ENCODE measurements around the gene SS18L1.

SS18L1 gene

GRCh38 chr20:62192635-62193034, 49.1 kb downstream of the SS18L1 start:
- H3K27ac ChIP-seq (ENCODE audit: low read depth, low read length) = no peak overlapping the region
- H3K9ac ChIP-seq (ENCODE audit: low read depth, low read length) = no peak overlapping the region
- no peaks in the 10 kb centered on the region for H3K27me3 ChIP-seq (ENCODE audit: control insufficient read depth, insufficient read depth, low read length)
- peaks cover 21% of the 10 kb centered on the region for H3K36me3 ChIP-seq (ENCODE audit: control insufficient read depth, insufficient read depth, low read length)
- no peak overlapping the region for H3K4me3 ChIP-seq (ENCODE audit: low read depth, low read length)
- H3K4me1 ChIP-seq (ENCODE audit: control insufficient read depth, insufficient read depth, low read length) = no peaks in the 10 kb centered on the region
- no peaks in the 10 kb centered on the region for H3K9me3 ChIP-seq (ENCODE audit: control insufficient read depth, insufficient read depth, low read length)

DNA sequence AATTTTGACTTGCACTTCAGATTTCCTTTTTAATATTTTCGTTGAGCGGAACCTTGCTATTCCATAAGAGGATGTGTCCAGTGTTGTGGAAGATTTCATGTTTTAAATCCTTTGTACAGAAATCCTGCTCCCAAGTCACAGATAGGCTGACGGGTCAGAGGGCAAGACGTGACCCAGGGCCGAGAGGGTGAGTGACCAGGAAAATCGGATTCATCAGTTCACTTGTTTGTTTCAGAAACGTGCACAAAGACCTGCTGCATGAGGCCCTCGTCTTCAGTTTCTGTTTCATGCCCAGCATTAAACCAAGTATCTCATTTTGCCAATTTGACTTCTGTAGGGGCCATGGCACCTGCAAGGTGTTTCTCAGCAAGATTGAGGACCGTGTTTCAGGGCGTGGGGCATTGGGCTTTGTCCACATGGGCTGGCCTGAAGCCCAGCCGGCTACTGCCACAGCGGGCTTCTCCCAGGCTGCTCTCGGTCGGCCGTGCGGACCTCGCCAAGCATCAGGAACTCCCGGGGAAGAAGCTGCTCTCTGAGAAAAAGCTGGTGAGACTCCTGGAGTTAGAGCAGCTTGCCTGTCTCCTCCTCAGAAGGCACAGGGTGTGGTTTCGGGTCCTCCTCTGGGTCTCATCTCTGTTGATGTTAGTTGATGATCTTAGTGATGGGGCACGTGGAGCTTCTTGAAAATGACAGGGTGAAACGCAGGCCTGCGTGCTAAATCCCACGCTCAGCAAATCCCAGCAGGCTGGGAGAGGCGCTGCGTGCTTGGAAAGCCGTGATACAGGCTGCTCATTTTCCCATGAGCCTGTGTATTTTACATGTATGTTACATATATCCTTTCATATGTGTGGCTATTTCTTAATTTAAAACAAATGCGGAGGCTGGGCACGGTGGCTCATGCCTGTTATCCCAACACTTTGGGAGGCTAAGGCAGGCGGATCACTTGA, 49.8 kb downstream of the SS18L1 start:
- Histone ChIP-seq H3K4me3 (ENCODE audit: low read depth, low read length) (no peak overlapping the region), H3K9me3 (ENCODE audit: control insufficient read depth, insufficient read depth, low read length) (no peaks in the 10 kb centered on the region), H3K9ac (ENCODE audit: low read depth, low read length) (no peak overlapping the region), H3K36me3 (ENCODE audit: control insufficient read depth, insufficient read depth, low read length) (peaks cover 27% of the 10 kb centered on the region), H3K27me3 (ENCODE audit: control insufficient read depth, insufficient read depth, low read length) (no peaks in the 10 kb centered on the region), H3K27ac (ENCODE audit: low read depth, low read length) (no peak overlapping the region), H3K4me1 (ENCODE audit: control insufficient read depth, insufficient read depth, low read length) (no peaks in the 10 kb centered on the region)

DNA sequence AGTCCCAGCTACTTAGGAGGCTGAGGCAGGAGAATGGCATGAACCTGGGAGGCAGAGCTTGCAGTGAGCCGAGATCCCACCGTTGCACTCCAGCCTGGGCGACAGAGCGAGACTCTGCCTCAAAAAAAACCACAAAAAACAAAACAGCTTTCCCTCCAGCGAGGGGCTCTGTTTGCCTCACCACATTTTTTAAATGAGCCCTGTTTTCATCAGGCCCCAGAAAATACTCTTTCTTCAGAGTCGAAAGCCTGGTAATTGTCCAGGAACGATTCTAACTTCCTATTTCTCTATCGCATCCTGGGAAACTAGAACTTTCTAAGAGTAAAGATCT, 51.5 kb downstream of the SS18L1 start:
- H3K9me3 ChIP-seq (ENCODE audit: control insufficient read depth, insufficient read depth, low read length) = no peaks in the 10 kb centered on the region
- H3K4me3 ChIP-seq (ENCODE audit: low read depth, low read length) = no peak overlapping the region
- H3K27me3 ChIP-seq (ENCODE audit: control insufficient read depth, insufficient read depth, low read length) = no peaks in the 10 kb centered on the region
- no peaks in the 10 kb centered on the region for H3K4me1 ChIP-seq (ENCODE audit: control insufficient read depth, insufficient read depth, low read length)
- no peak overlapping the region for H3K9ac ChIP-seq (ENCODE audit: low read depth, low read length)
- H3K36me3 ChIP-seq (ENCODE audit: control insufficient read depth, insufficient read depth, low read length) = peaks cover 34% of the 10 kb centered on the region
- H3K27ac ChIP-seq (ENCODE audit: low read depth, low read length) = no peak overlapping the region

DNA sequence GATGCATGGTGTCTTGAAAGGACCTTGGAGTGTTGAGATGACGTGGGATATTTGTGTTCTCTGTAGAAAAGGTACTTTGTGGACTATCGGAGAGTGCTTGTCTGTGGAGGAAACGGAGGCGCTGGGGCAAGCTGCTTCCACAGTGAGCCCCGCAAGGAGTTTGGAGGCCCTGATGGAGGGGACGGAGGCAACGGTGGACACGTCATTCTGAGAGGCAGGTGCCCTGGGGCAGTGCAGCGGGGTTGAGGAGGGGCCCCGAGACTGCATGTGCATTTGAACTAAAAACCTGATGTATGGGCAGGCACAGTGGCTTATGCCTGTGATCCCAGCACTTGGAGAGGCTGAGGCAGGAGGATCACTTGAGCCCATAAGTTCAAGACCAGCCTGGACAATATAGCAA, 52.2 kb downstream of the SS18L1 start:
- H3K27ac ChIP-seq (ENCODE audit: low read depth, low read length) = no peak overlapping the region
- H3K4me3 ChIP-seq (ENCODE audit: low read depth, low read length) = no peak overlapping the region
- H3K36me3 ChIP-seq (ENCODE audit: control insufficient read depth, insufficient read depth, low read length) = peaks cover 41% of the 10 kb centered on the region
- no peaks in the 10 kb centered on the region for H3K4me1 ChIP-seq (ENCODE audit: control insufficient read depth, insufficient read depth, low read length)
- H3K9ac ChIP-seq (ENCODE audit: low read depth, low read length) = no peak overlapping the region
- no peaks in the 10 kb centered on the region for H3K9me3 ChIP-seq (ENCODE audit: control insufficient read depth, insufficient read depth, low read length)
- no peaks in the 10 kb centered on the region for H3K27me3 ChIP-seq (ENCODE audit: control insufficient read depth, insufficient read depth, low read length)

GRCh38 chr20:62196286-62196685, 52.7 kb downstream of the SS18L1 start:
- Histone ChIP-seq H3K9me3 (ENCODE audit: control insufficient read depth, insufficient read depth, low read length) (no peaks in the 10 kb centered on the region), H3K36me3 (ENCODE audit: control insufficient read depth, insufficient read depth, low read length) (peaks cover 47% of the 10 kb centered on the region), H3K27ac (ENCODE audit: low read depth, low read length) (no peak overlapping the region), H3K4me1 (ENCODE audit: control insufficient read depth, insufficient read depth, low read length) (no peaks in the 10 kb centered on the region), H3K9ac (ENCODE audit: low read depth, low read length) (no peak overlapping the region), H3K27me3 (ENCODE audit: control insufficient read depth, insufficient read depth, low read length) (no peaks in the 10 kb centered on the region), H3K4me3 (ENCODE audit: low read depth, low read length) (no peak overlapping the region)

DNA sequence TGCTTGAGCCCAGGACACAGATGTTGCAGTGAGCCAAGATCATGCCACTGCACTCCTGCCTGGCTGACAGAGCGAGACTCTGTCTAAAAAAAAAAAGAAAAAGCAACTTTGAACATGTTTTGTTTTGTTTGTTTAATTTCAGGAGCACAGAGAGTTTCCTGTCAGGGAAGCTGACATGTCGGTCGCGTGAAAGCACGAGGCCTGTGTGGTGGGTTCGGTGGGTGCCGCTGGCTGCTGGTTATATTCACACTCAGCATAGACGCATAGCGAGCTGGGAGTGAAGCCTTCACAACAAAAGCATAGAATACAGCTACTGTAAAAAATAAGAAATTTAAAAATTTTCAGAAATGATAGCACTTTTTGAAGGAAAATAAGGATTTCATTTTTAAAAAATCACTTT, 53.7 kb downstream of the SS18L1 start:
- Histone ChIP-seq H3K9ac (ENCODE audit: low read depth, low read length) (no peak overlapping the region), H3K36me3 (ENCODE audit: control insufficient read depth, insufficient read depth, low read length) (peaks cover 55% of the 10 kb centered on the region), H3K4me3 (ENCODE audit: low read depth, low read length) (no peak overlapping the region), H3K4me1 (ENCODE audit: control insufficient read depth, insufficient read depth, low read length) (no peaks in the 10 kb centered on the region), H3K27me3 (ENCODE audit: control insufficient read depth, insufficient read depth, low read length) (no peaks in the 10 kb centered on the region), H3K9me3 (ENCODE audit: control insufficient read depth, insufficient read depth, low read length) (no peaks in the 10 kb centered on the region), H3K27ac (ENCODE audit: low read depth, low read length) (no peak overlapping the region)

DNA sequence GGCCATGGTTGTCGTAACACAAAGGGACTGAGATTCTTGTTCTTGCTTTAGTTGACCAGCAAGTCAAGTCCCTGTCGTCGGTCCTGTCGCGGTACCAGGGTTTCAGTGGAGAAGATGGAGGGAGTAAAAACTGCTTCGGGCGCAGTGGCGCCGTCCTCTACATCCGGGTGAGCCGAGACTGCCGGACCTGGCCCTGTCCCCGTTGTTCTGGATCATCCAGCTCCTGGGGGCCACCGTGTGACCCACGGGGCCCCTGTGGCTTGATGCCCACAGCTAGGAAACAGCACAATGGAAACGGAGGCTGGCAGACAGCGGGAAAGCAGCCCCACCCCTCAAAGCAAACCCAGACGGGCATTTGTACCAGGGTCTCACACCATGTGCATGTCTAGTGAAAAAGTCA, 54.2 kb downstream of the SS18L1 start:
- no peaks in the 10 kb centered on the region for H3K27me3 ChIP-seq (ENCODE audit: control insufficient read depth, insufficient read depth, low read length)
- H3K4me1 ChIP-seq (ENCODE audit: control insufficient read depth, insufficient read depth, low read length) = no peaks in the 10 kb centered on the region
- no peak overlapping the region for H3K9ac ChIP-seq (ENCODE audit: low read depth, low read length)
- no peaks in the 10 kb centered on the region for H3K9me3 ChIP-seq (ENCODE audit: control insufficient read depth, insufficient read depth, low read length)
- no peak overlapping the region for H3K4me3 ChIP-seq (ENCODE audit: low read depth, low read length)
- H3K36me3 ChIP-seq (ENCODE audit: control insufficient read depth, insufficient read depth, low read length) = peaks cover 55% of the 10 kb centered on the region
- no peak overlapping the region for H3K27ac ChIP-seq (ENCODE audit: low read depth, low read length)

GRCh38 chr20:62198496-62198895, 54.9 kb downstream of the SS18L1 start:
- no peak overlapping the region for H3K9ac ChIP-seq (ENCODE audit: low read depth, low read length)
- H3K4me3 ChIP-seq (ENCODE audit: low read depth, low read length) = no peak overlapping the region
- no peak overlapping the region for H3K27ac ChIP-seq (ENCODE audit: low read depth, low read length)
- peaks cover 49% of the 10 kb centered on the region for H3K36me3 ChIP-seq (ENCODE audit: control insufficient read depth, insufficient read depth, low read length)
- no peaks in the 10 kb centered on the region for H3K9me3 ChIP-seq (ENCODE audit: control insufficient read depth, insufficient read depth, low read length)
- no peaks in the 10 kb centered on the region for H3K27me3 ChIP-seq (ENCODE audit: control insufficient read depth, insufficient read depth, low read length)
- H3K4me1 ChIP-seq (ENCODE audit: control insufficient read depth, insufficient read depth, low read length) = no peaks in the 10 kb centered on the region

- no peak overlapping the region for H3K4me3 ChIP-seq (ENCODE audit: low read depth, low read length)
- H3K36me3 ChIP-seq (ENCODE audit: control insufficient read depth, insufficient read depth, low read length) = peaks cover 47% of the 10 kb centered on the region
- no peaks in the 10 kb centered on the region for H3K27me3 ChIP-seq (ENCODE audit: control insufficient read depth, insufficient read depth, low read length)
- H3K9me3 ChIP-seq (ENCODE audit: control insufficient read depth, insufficient read depth, low read length) = no peaks in the 10 kb centered on the region
- H3K27ac ChIP-seq (ENCODE audit: low read depth, low read length) = no peak overlapping the region
- H3K4me1 ChIP-seq (ENCODE audit: control insufficient read depth, insufficient read depth, low read length) = no peaks in the 10 kb centered on the region
- no peak overlapping the region for H3K9ac ChIP-seq (ENCODE audit: low read depth, low read length)
Measured at GRCh38 chr20:62198931-62199330, 55.4 kb downstream of the SS18L1 start.

DNA sequence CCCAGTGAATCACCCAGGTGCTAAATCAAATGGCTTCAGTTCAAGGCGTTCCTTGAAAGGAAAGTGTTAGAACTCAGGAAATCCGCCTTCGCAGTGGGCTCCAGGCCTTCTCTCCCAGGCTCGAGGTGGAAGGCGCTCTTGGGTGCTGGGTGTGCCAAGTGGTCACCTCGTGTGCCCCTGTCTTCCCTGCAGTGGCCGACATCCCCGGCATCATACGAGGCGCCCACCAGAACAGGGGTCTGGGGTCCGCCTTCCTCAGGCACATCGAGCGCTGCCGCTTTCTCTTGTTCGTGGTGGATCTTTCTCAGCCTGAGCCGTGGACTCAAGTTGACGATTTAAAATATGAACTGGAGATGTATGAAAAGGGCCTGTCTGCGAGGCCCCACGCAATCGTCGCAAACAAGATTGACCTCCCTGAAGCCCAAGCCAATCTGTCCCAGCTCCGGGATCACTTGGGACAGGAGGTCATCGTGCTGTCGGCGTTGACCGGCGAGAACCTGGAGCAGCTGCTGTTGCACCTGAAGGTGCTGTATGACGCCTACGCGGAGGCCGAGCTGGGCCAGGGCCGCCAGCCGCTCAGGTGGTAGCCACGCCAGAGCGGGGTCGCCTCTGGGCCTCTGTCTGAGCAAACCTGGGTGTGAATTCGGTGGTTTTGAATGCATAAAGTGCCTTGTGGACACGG, 57.1 kb downstream of the SS18L1 start:
- no peaks in the 10 kb centered on the region for H3K4me1 ChIP-seq (ENCODE audit: control insufficient read depth, insufficient read depth, low read length)
- H3K27ac ChIP-seq (ENCODE audit: low read depth, low read length) = no peak overlapping the region
- H3K9ac ChIP-seq (ENCODE audit: low read depth, low read length) = no peak overlapping the region
- H3K4me3 ChIP-seq (ENCODE audit: low read depth, low read length) = no peak overlapping the region
- no peaks in the 10 kb centered on the region for H3K27me3 ChIP-seq (ENCODE audit: control insufficient read depth, insufficient read depth, low read length)
- H3K9me3 ChIP-seq (ENCODE audit: control insufficient read depth, insufficient read depth, low read length) = no peaks in the 10 kb centered on the region
- peaks cover 43% of the 10 kb centered on the region for H3K36me3 ChIP-seq (ENCODE audit: control insufficient read depth, insufficient read depth, low read length)

All from HUES48 (cell line).